SKM-1 (cell line): ENCODE measurements around the gene TREH.
A peak's percentile ranks its signal among the peaks of the same experiment; 100 is the strongest.

Experiments
- DNase-seq: peaks from one replicate; lab custom pipeline; 2025; ENCODE audit not compliant: unreplicated experiment; lab: John Stamatoyannopoulos, UW

TREH gene

GRCh38 chr11:118670063-118670462 lies 9.4 kb downstream of the TREH start:
- DNase-seq, result no peak

GRCh38 chr11:118666371-118666770 lies 13.1 kb downstream of the TREH start:
- DNase-seq, result no peak

- DNase-seq, result no peak
Measured at GRCh38 chr11:118663902-118664301, 15.5 kb downstream of the TREH start.

- no peak for DNase-seq
Measured at GRCh38 chr11:118663381-118663780, 16.1 kb downstream of the TREH start.

- DNase-seq, result no peak
Measured at GRCh38 chr11:118662401-118663271, 16.8 kb downstream of the TREH start.

GRCh38 chr11:118661425-118662301 lies 17.8 kb downstream of the TREH start:
- DNase-seq, result no peak

- DNase-seq, result no peak
Measured at GRCh38 chr11:118660681-118661424, 18.6 kb downstream of the TREH start.

- no peak for DNase-seq
Measured at GRCh38 chr11:118659953-118660680, 19.3 kb downstream of the TREH start.

- DNase-seq, result peak; percentile 73
Measured at GRCh38 chr11:118659314-118659952, 20.0 kb downstream of the TREH start.

GRCh38 chr11:118658429-118659313 lies 20.8 kb downstream of the TREH start:
- DNase-seq, result no peak

- no peak for DNase-seq
Measured at GRCh38 chr11:118657709-118658428, 21.6 kb downstream of the TREH start.

- no peak for DNase-seq
Measured at GRCh38 chr11:118657238-118657637, 22.2 kb downstream of the TREH start.

- no peak for DNase-seq
Measured at GRCh38 chr11:118656563-118657165, 22.8 kb downstream of the TREH start.

GRCh38 chr11:118655486-118656190 lies 23.8 kb downstream of the TREH start:
- DNase-seq, result no peak

GRCh38 chr11:118653684-118654390 lies 25.6 kb downstream of the TREH start:
- DNase-seq, result no peak

- no peak for DNase-seq
Measured at GRCh38 chr11:118652681-118653181, 26.7 kb downstream of the TREH start.

- DNase-seq, result no peak
Measured at GRCh38 chr11:118651820-118652219, 27.6 kb downstream of the TREH start.
